Activated naive CD8-positive, alpha-beta T cell treated with anti-CD3 and anti-CD28 coated beads, Interleukin-2, amount 10 ng/mL, durations not matched to agents 7 days and 5 days (primary cell): ENCODE data around the gene RAB31. TPM values are rescaled to one million over a fixed set of nuclear protein-coding genes. Genes with fewer than 3 reads are reported as not detected.

Experiments
- ATAC-seq: fragments of 150-1000 bp; cut with Tn5 transposase; one replicate; pipeline ENCODE4 v1.10.0; 2021; ENCODE audit warnings: low read depth, moderate library complexity
- POLR2A ChIA-PET: fragments of 350-600 bp; sonication (Branson Sonifier 250); formaldehyde crosslinking; loops from one replicate; lab custom pipeline; 2021; ENCODE audit warnings: antibody characterized with exemption; lab: Charles Lee
- DNase-seq: peaks from one replicate; pipeline ENCODE4 v3.0.0; 2021
- H3K27ac Mint-ChIP-seq: one replicate; pipeline ENCODE4 v1.8.0; 2022; ENCODE audit warnings: mild to moderate bottlenecking, mixed read lengths
- H3K27me3 Mint-ChIP-seq: one replicate; pipeline ENCODE4 v1.8.0; 2022; ENCODE audit warnings: mild to moderate bottlenecking, moderate library complexity, mixed read lengths
- H3K36me3 Mint-ChIP-seq: one replicate; pipeline ENCODE4 v1.8.0; 2021; ENCODE audit warnings: mild to moderate bottlenecking, mixed read lengths
- H3K4me1 Mint-ChIP-seq: one replicate; pipeline ENCODE4 v1.8.0; 2021; ENCODE audit warnings: mixed read lengths
- H3K4me3 Mint-ChIP-seq: one replicate; pipeline ENCODE4 v1.8.0; 2022; ENCODE audit warnings: mild to moderate bottlenecking, moderate library complexity, mixed read lengths
- H3K9me3 Mint-ChIP-seq: one replicate; pipeline ENCODE4 v1.8.0; 2021; ENCODE audit warnings: mixed read lengths
- total RNA-seq, 2 experiments: library from RNA; stranded (reverse); gene quantifications; one replicate each; pipeline ENCODE4 v1.2.3, GENCODE V29; 2021

RAB31 gene
- total RNA-seq, 2 experiments from 2014 or later = 0.94 to 3.6 TPM

- Mint-ChIP-seq H3K36me3 (no peaks in the 10 kb centered on the region), H3K27ac (no peak overlapping the region), H3K4me1 (no peaks in the 10 kb centered on the region), H3K9me3 (no peaks in the 10 kb centered on the region), H3K27me3 (peaks cover 12% of the 10 kb centered on the region), H3K4me3 (no peak overlapping the region)
- DNase-seq (no peak), ATAC-seq (no peak)
- POLR2A ChIA-PET = no interaction called here
These were observed 131.1 kb downstream of the RAB31 start for GRCh38 chr18:9839211-9839610.

DNA sequence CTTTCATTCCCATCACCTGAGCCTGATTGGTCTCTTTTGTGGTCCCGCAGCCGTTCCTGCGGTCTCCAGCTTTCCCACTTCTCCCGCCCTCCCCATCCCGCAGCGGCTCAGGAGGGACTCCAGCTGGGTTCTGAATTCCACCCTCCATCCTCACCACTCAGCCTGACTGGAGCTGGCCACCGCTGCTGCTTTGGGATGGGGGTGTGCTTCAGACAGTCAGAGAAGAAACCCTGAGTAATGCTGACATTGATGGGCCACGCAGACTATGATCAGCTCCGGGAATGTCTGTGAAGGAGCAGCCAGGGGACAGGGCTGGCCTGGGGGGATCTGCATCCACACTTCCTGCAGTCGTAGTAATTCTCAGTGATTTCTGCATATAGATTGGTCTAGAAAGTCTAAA, 131.8 kb downstream of the RAB31 start:
- H3K36me3 Mint-ChIP-seq = no peaks in the 10 kb centered on the region
- POLR2A ChIA-PET = no interaction called here
- H3K9me3 Mint-ChIP-seq = no peaks in the 10 kb centered on the region
- H3K27ac Mint-ChIP-seq = no peak overlapping the region
- H3K4me1 Mint-ChIP-seq = no peaks in the 10 kb centered on the region
- no peak overlapping the region for H3K4me3 Mint-ChIP-seq
- ATAC-seq (no peak), DNase-seq (no peak)
- H3K27me3 Mint-ChIP-seq = peaks cover 12% of the 10 kb centered on the region

- Mint-ChIP-seq H3K4me1 (no peaks in the 10 kb centered on the region), H3K36me3 (no peaks in the 10 kb centered on the region), H3K9me3 (no peaks in the 10 kb centered on the region), H3K4me3 (no peak overlapping the region), H3K27ac (no peak overlapping the region), H3K27me3 (peaks cover 6% of the 10 kb centered on the region)
- ATAC-seq (no peak), DNase-seq (no peak)
- POLR2A ChIA-PET = no interaction called here
These were observed 133.7 kb downstream of the RAB31 start for GRCh38 chr18:9841752-9842151.

- Mint-ChIP-seq H3K9me3 (no peaks in the 10 kb centered on the region), H3K4me3 (no peak overlapping the region), H3K36me3 (no peaks in the 10 kb centered on the region), H3K4me1 (no peaks in the 10 kb centered on the region), H3K27me3 (peaks cover 2% of the 10 kb centered on the region), H3K27ac (no peak overlapping the region)
- DNase-seq (no peak), ATAC-seq (no peak)
- POLR2A ChIA-PET = no interaction called here
These were observed 134.3 kb downstream of the RAB31 start for GRCh38 chr18:9842448-9842847.

DNA sequence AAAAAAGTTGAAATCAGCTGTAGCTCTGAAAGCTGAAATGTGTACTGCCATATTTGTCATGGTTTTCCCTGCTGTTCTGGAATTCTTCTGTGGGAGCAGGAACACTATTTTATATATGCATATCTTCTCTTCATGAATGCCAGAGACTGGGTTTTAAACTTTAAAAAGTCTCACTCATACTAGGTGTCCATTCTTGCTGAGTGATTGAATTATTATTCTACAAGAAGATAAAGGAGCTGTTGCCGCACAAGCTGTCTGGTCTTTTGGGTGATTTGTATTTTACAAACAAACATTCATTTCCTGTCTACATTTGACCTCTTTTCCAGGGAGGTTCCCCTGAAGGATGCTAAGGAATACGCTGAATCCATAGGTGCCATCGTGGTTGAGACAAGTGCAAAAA, 137.2 kb downstream of the RAB31 start:
- POLR2A ChIA-PET = no interaction called here
- DNase-seq (no peak), ATAC-seq (no peak)
- peaks cover 19% of the 10 kb centered on the region for H3K27me3 Mint-ChIP-seq
- no peak overlapping the region for H3K27ac Mint-ChIP-seq
- H3K36me3 Mint-ChIP-seq = no peaks in the 10 kb centered on the region
- H3K9me3 Mint-ChIP-seq = no peaks in the 10 kb centered on the region
- H3K4me3 Mint-ChIP-seq = no peak overlapping the region
- H3K4me1 Mint-ChIP-seq = no peaks in the 10 kb centered on the region

DNA sequence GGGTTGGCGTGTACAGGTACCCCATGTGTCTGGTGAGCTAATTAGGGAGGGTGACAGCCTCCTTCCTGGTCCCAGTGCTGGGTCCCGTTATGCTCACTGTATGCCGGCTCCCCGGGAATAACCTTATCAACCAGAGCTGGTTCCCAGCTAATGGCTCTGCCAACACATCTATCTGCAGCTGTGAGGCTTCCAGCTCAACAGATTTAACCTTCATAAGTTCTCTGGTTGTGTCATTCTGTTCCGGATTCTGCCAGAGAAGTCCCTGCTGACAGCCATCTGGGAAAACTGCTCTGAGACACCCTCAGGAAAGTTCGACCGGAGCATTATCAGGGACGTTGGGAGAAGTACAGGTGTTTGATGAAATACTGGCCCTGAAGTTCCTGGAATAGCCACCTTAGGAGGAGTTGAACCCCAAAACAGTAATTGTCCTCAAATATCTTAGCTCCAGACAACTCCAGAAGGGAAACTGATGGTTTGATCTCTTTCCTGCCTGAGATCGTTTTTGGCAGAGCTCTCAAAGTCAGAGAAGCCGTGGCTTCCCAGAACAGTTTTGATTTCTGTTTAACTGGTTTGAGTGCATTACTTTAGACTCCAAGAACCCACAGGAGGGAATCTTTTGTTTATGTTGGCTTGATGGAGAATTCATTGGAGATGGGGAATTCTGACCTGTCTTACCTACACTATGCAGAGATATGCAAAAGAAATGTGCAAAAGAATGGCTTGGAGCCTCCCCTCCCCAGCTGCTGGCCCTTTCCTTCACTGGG, 138.2 kb downstream of the RAB31 start:
- no peaks in the 10 kb centered on the region for H3K9me3 Mint-ChIP-seq
- DNase-seq = no peak
- no peaks in the 10 kb centered on the region for H3K4me1 Mint-ChIP-seq
- no peak overlapping the region for H3K4me3 Mint-ChIP-seq
- H3K27me3 Mint-ChIP-seq = peaks cover 22% of the 10 kb centered on the region
- H3K36me3 Mint-ChIP-seq = no peaks in the 10 kb centered on the region
- POLR2A ChIA-PET = no interaction called here
- no peak for ATAC-seq
- H3K27ac Mint-ChIP-seq = no peak overlapping the region

- Mint-ChIP-seq H3K27ac (no peak overlapping the region), H3K4me1 (no peaks in the 10 kb centered on the region), H3K27me3 (peaks cover 22% of the 10 kb centered on the region), H3K36me3 (no peaks in the 10 kb centered on the region), H3K9me3 (no peaks in the 10 kb centered on the region), H3K4me3 (no peak overlapping the region)
- POLR2A ChIA-PET = no interaction called here
- ATAC-seq (no peak), DNase-seq (no peak)
These were observed 140.2 kb downstream of the RAB31 start for GRCh38 chr18:9848170-9848879.

DNA sequence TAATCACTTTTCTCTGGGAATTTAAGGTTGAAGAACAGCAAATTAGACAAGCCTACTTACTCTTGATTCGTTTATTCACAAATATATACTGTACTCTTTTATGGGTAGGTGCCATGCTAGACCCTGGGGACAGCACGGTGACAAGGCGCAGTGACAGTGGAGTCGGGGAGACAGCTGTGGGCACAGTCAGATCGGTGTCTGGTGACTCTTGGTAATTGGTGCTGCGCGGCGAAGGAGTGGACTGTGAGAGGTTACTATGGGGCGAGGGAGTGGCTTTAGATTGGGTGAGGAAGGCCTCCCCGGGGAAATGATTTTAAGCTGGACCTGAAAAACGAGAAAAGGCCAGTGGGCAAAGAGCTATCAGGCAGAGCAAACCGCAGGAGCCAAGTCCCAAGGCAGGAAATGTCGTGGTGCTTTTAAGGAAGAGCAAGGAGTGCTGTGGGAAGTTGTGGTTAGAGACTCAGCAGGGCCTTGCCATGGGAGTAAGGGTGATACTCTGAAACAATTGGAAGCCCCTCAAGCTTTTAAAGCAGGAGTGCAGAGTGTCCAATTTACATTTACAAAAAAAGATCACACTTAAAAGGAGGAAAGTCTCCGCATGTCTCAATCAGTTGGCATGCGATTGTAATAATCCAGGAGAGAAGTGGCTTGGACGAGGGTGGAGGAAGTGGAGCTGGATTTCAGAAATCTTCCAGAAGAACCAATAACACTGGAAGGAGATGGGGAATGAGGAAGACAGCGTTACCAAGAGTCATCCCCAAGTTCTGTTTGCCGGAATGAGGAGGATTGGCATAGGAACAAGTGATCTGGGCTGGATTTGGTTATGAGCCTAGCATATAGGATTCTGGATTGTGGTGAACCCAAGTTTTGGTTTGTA, 141.5 kb downstream of the RAB31 start:
- Mint-ChIP-seq H3K4me1 (no peaks in the 10 kb centered on the region), H3K9me3 (no peaks in the 10 kb centered on the region), H3K27me3 (peaks cover 22% of the 10 kb centered on the region), H3K27ac (no peak overlapping the region), H3K36me3 (no peaks in the 10 kb centered on the region), H3K4me3 (no peak overlapping the region)
- ATAC-seq = no peak
- POLR2A ChIA-PET = interaction anchor here (0.6 kb wide), 1 partner anchor 1196 kb away, joined by 3 read pairs; no protein-coding TSS in a partner anchor
- no peak for DNase-seq

DNA sequence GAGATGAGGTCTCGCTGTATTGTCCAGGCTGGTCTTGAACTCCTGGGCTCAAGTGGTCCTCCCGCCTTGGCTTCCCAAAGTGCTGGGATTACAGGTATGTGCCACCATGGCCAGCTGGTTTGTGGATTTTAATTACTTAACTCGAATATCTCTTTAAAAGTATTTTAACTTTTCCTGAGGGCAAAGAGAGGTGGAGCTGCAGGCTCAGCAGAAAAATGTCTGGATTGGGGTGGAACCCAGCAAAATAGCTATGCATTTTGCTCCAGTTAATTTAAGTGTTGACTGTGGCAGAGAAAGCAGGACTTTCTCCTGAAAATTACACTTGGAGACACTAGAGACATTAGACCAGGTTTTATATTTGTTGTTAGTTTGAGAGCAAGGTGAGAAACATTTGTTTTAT, 142.2 kb downstream of the RAB31 start:
- Mint-ChIP-seq H3K27me3 (peaks cover 22% of the 10 kb centered on the region), H3K4me3 (no peak overlapping the region), H3K4me1 (no peaks in the 10 kb centered on the region), H3K9me3 (no peaks in the 10 kb centered on the region), H3K36me3 (no peaks in the 10 kb centered on the region), H3K27ac (no peak overlapping the region)
- POLR2A ChIA-PET = interaction anchor here (0.6 kb wide), 1 partner anchor 1197 kb away, joined by 3 read pairs; no protein-coding TSS in a partner anchor
- DNase-seq (no peak), ATAC-seq (no peak)

DNA sequence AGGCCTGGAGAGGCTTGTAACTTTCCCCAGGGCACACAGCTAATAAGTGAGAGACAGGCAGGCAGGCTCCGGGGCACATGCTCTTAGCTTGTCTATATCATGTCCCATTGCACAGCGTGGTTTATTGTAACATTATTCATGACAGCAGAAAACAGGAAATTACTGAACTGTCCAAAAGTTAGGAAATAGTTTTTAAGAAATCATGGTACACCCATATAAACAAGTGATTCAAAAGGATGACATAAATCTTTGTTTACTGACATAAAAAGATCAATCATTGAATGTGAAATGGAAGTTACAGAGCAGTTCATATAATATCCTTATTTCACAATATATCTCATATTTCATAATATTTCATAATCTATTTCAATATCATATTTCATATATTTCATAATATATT, 143.4 kb downstream of the RAB31 start:
- DNase-seq (no peak), ATAC-seq (no peak)
- Mint-ChIP-seq H3K27me3 (peaks cover 20% of the 10 kb centered on the region), H3K36me3 (no peaks in the 10 kb centered on the region), H3K27ac (no peak overlapping the region), H3K4me1 (no peaks in the 10 kb centered on the region), H3K4me3 (no peak overlapping the region), H3K9me3 (no peaks in the 10 kb centered on the region)
- POLR2A ChIA-PET = no interaction called here

DNA sequence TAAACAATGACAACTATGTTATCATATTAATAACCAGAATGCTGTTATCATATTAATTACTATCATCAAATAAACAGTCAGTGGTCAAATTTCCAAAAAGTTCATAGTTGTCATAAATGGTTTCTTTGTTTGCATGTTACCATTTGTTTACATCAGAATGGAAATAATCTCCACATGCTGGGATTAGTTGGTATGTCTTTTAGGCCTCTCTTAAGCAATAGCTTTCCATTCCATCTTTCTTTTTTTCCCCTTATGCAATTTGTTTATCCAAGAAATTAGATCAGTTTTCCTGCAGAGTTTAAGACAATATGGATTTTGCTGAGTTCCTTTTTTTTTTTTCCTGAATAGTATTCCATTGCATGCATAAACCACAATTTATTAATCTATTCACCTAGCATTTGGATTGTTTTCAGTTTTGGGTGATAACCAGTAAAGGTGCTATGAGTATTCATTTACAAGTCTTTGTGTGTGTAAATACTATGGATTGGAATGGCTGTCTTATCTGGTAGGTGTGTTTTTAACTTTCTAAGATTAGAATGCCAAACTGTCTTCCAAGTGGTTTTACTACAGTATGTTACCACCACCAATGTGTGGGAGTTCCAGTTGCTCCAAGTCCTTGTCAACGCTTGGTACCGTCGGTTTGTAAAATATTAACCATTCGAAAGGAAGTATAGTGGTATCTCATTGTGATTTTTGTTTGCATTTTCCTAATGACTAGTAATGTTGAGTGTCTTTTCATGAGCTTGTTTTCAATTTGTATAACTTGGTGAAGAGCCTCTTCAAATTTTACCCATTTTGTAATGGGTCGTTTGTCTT, 144.4 kb downstream of the RAB31 start:
- ATAC-seq = no peak
- POLR2A ChIA-PET = no interaction called here
- Mint-ChIP-seq H3K27ac (no peak overlapping the region), H3K27me3 (peaks cover 21% of the 10 kb centered on the region), H3K4me1 (no peaks in the 10 kb centered on the region), H3K4me3 (no peak overlapping the region), H3K36me3 (no peaks in the 10 kb centered on the region), H3K9me3 (no peaks in the 10 kb centered on the region)
- no peak for DNase-seq

DNA sequence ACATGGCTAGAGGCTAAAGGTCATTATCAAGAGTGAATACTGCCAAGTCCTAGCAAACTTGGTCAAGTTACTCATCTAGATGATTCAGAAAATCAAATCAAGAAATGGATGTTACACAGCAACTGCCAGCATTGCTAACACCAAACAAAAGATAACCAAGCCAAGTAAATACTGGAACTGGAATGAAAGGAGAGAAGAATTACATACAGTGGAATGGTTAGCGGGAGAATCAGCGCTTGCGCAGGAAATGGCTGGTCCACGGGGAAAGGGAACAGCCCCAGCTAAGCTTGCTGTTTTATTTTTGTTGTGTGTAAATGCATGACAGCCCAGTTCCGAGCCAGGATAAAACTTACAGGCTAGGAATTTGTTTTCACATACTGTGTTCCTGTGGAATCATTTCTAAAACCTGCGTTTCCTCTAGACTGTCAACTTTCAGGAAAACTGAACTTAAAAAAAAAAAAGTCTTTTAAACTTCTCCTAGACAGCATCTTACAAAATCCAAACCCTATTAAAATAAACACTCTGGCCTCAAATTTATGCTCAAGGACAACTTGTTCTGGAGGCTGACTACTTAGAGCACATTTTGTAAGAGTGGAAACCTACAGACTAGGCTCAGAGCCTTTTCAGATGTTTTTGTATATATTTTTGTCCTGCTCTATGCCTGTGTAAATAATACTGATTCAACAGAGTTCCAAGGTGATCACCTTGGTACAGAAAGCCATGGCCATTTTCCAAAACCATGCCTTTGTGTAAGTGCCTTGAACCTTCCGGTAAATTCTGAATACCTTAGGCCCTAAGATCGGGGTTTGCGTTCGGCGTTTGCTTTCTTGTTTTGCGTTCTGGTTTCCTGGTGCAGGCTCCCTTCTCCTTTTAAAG, 146.9 kb downstream of the RAB31 start:
- ATAC-seq = no peak
- Mint-ChIP-seq H3K4me1 (no peaks in the 10 kb centered on the region), H3K27ac (no peak overlapping the region), H3K4me3 (no peak overlapping the region), H3K27me3 (peaks cover 5% of the 10 kb centered on the region), H3K36me3 (no peaks in the 10 kb centered on the region), H3K9me3 (no peaks in the 10 kb centered on the region)
- POLR2A ChIA-PET = no interaction called here
- no peak for DNase-seq
